ENCODE measurements around the gene DNAI7. TPM values are rescaled to one million over a fixed set of nuclear protein-coding genes. Genes with fewer than 3 reads are reported as not detected.

DNAI7 gene
- total and polyA plus RNA-seq, 2 of the 8 experiments (the other 6 are each of a cell fraction or from before 2014, with no cell fraction given): 0.12 to 0.28 TPM

DNA sequence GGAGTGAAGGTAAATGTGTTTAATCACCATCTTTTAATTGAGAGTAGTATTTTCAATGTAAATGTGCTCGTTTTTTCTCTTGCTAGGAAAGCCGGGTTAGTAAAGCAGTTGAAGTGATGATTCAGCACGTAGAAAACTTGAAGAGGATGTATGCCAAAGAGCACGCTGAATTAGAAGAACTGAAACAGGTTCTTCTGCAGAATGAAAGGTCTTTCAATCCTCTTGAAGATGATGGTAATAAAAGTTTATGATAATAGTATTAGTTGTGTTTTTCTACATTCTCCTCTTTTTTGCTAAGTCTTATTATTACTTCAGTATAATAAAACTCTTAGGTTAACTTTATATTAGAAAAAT, 93.9 kb downstream of the DNAI7 start:
- CTCF ChIA-PET (ENCODE audit: partially characterized antibody): no interaction called here

More for the DNA sequence above, 93.9 kb downstream of the DNAI7 start:
- POLR2A ChIA-PET (ENCODE audit: partially characterized antibody): no interaction called here
- H3K27ac ChIP-seq (ENCODE audit: low read depth, low read length): no peak overlapping the region
- no peaks in the 10 kb centered on the region; a peak in 1 of 7 replicates for H3K4me1 ChIP-seq (replicated peaks in 1 of 4; ENCODE audit: control insufficient read depth in 3 of 4, insufficient read depth in 4 of 4, low read length in 3 of 4)
- H2BK12ac ChIP-seq (ENCODE audit: low read depth, low read length): no peak overlapping the region
- DNase-seq (ENCODE audit: low read depth in 1 of 2, low spot score in 2 of 2): no peak
- H3K4ac ChIP-seq (replicated peaks; ENCODE audit: insufficient read length, low read depth, low read length): no peak overlapping the region
- WGBS, 2 experiments (ENCODE audit: extremely low coverage in 1 of 2, insufficient coverage in 1 of 2, insufficient read length in 1 of 2, insufficient replicate concordance in 2 of 2, low coverage in 1 of 2, low lambda C conversion rate in 2 of 2, missing lambda C conversion rate in 1 of 2): 74% methylated on average over 4 of the region's 4 CpGs; no CpG with 5 or more reads in 1 of the 2 experiments
- H3K4me2 ChIP-seq (ENCODE audit: insufficient read depth in 1 of 2, low read depth in 2 of 2, low read length in 2 of 2): no peak overlapping the region
- H3K9me3 ChIP-seq (ENCODE audit: insufficient read depth in 2 of 2, low read depth in 1 of 2, low read length in 1 of 2): no peaks in the 10 kb centered on the region
- no peak overlapping the region for H2AK5ac ChIP-seq (ENCODE audit: low read depth, low read length)
- H3K79me2 ChIP-seq (ENCODE audit: control insufficient read depth in 1 of 2, insufficient read depth in 2 of 2, low read length in 2 of 2): no peaks in the 10 kb centered on the region
- H2AFZ ChIP-seq (ENCODE audit: low read length): peak overlapping the region; percentile 87; the same call in 1 of the 2 replicates
- no peak overlapping the region for H2BK20ac ChIP-seq (ENCODE audit: low read length)
- no peak for FAIRE-seq
- H4K5ac ChIP-seq (ENCODE audit: insufficient read length, low read depth, low read length): no peak overlapping the region
- no peaks in the 10 kb centered on the region for H3K27me3 ChIP-seq (replicated peaks in 1 of 4; ENCODE audit: control insufficient read depth in 3 of 4, extremely low read depth in 1 of 4, insufficient read depth in 3 of 4, low read length in 3 of 4)
- no peak overlapping the region for H4K8ac ChIP-seq (ENCODE audit: extremely low read depth, insufficient read depth, low read length)
- no peak overlapping the region for H3K4me3 ChIP-seq (ENCODE audit: extremely low read depth in 1 of 4, insufficient read depth in 2 of 4, low read depth in 3 of 4, low read length in 4 of 4)
- H3K56ac ChIP-seq (replicated peaks; ENCODE audit: insufficient read length, low read depth, low read length): no peak overlapping the region
- H3K18ac ChIP-seq (ENCODE audit: extremely low read depth, low read length): no peak overlapping the region
- 0 out of 2 replicates have a peak, but pooled peaks cover 4% of the 10 kb centered on the region for H3K23me2 ChIP-seq (ENCODE audit: low read depth, low read length)
- no peak overlapping the region for H4K91ac ChIP-seq (replicated peaks; ENCODE audit: insufficient read length, low read length)
- H3K14ac ChIP-seq (ENCODE audit: insufficient read length): no peak overlapping the region
- no peaks in the 10 kb centered on the region for H3K36me3 ChIP-seq (ENCODE audit: control insufficient read depth in 2 of 4, insufficient read depth in 4 of 4, low read length in 3 of 4)
- no peak overlapping the region for H2BK120ac ChIP-seq (replicated peaks; ENCODE audit: low read depth, low read length)
- H3K23ac ChIP-seq (ENCODE audit: insufficient read length): no peak overlapping the region
- H2BK5ac ChIP-seq (ENCODE audit: low read depth, low read length): no peak overlapping the region
- no peaks in the 10 kb centered on the region for H4K20me1 ChIP-seq (replicated peaks in 1 of 2; ENCODE audit: control insufficient read depth in 1 of 2, insufficient read depth in 2 of 2, low read length in 2 of 2)
- TF ChIP-seq BRCA1 (IDR thresholded peaks at IDR 0.05; ENCODE audit: low read depth, low read length) (no peak), BACH1 (IDR thresholded peaks at IDR 0.05; ENCODE audit: low read length) (peak; percentile 27; the same call in 1 of the 2 replicates)
- no peaks in the 10 kb centered on the region for H3K79me1 ChIP-seq (ENCODE audit: low read depth, low read length)
- H3K9ac ChIP-seq (replicated peaks in 1 of 4; ENCODE audit: extremely low read depth in 1 of 4, low read depth in 3 of 4, low read length in 3 of 4): no peak overlapping the region; a peak in 1 of 7 replicates
- no peak overlapping the region for H2BK15ac ChIP-seq (ENCODE audit: low read length)
